Chondrocyte (in vitro differentiated cells): ENCODE measurements around the gene CAMK2B. TPM values are rescaled to one million over a fixed set of nuclear protein-coding genes. Genes with fewer than 3 reads are reported as not detected.

ENCODE experiments used
- DNase-seq: peaks from one replicate; pipeline ENCODE4 v3.0.0; 2021; ENCODE audit warnings: mixed read lengths, low spot score
- H3K27ac Mint-ChIP-seq: one replicate; pipeline ENCODE4 v1.8.0; 2021; ENCODE audit warnings: mild to moderate bottlenecking, moderate library complexity, mixed read lengths; ENCODE audit not compliant: unreplicated experiment
- H3K27me3 Mint-ChIP-seq: 2 replicates; pipeline ENCODE4 v1.8.0; 2021; ENCODE audit warnings: low read depth, mixed read lengths
- H3K36me3 Mint-ChIP-seq: 2 replicates; pipeline ENCODE4 v1.8.0; 2021; ENCODE audit warnings: low read depth, mixed read lengths
- H3K4me1 Mint-ChIP-seq: 2 replicates; pipeline ENCODE4 v1.8.0; 2021; ENCODE audit warnings: low read depth, mild to moderate bottlenecking, mixed read lengths
- H3K4me3 Mint-ChIP-seq: one replicate; pipeline ENCODE4 v1.8.0; 2021; ENCODE audit warnings: mild to moderate bottlenecking, moderate library complexity, mixed read lengths; ENCODE audit not compliant: unreplicated experiment
- H3K9me3 Mint-ChIP-seq: 2 replicates; pipeline ENCODE4 v1.8.0; 2021; ENCODE audit warnings: low read depth, mixed read lengths
- total RNA-seq: library from RNA; stranded (reverse); gene quantifications from 3 replicates; pipeline ENCODE4 v1.2.1, GENCODE V29; 2021
- TF ChIP-seq, protein P1 (sequence below): fragments of 200-600 bp; sonication (generic); IDR thresholded peaks from 2 replicates; pipeline ENCODE4 v1.5.0; 2021; ENCODE audit warnings: antibody characterized with exemption, mild to moderate bottlenecking, moderate library complexity

The CAMK2B gene
- total RNA-seq, 1 donor from 2014 or later, result 0.27 TPM

DNA sequence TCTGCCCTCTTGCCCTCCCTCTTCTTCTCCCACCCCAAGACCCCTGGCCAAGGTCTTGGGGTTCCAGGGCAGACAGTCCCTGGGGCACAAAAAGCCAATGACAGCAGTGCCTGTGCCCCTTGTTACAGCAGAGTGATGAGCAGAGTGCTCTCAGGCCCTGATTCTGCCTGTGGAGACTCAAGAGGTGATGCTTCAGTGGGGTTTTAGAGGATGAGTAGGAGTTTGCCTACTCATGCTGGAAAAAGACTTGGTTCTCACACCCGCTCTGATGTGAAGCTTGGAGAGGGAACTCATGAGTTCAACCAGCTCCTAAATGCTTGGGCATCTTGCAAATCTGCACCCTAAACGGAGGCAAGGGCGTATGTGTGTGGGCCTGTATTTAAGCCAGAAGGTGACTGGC is 58.2 kb downstream of the CAMK2B start:
- Mint-ChIP-seq H3K9me3 (no peaks in the 10 kb centered on the region), H3K36me3 (no peaks in the 10 kb centered on the region), H3K4me3 (no peak overlapping the region), H3K4me1 (no peaks in the 10 kb centered on the region), H3K27ac (no peak overlapping the region), H3K27me3 (peaks cover 19% of the 10 kb centered on the region)
- TF ChIP-seq, protein P1, sequence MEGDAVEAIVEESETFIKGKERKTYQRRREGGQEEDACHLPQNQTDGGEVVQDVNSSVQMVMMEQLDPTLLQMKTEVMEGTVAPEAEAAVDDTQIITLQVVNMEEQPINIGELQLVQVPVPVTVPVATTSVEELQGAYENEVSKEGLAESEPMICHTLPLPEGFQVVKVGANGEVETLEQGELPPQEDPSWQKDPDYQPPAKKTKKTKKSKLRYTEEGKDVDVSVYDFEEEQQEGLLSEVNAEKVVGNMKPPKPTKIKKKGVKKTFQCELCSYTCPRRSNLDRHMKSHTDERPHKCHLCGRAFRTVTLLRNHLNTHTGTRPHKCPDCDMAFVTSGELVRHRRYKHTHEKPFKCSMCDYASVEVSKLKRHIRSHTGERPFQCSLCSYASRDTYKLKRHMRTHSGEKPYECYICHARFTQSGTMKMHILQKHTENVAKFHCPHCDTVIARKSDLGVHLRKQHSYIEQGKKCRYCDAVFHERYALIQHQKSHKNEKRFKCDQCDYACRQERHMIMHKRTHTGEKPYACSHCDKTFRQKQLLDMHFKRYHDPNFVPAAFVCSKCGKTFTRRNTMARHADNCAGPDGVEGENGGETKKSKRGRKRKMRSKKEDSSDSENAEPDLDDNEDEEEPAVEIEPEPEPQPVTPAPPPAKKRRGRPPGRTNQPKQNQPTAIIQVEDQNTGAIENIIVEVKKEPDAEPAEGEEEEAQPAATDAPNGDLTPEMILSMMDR, result no peak
- DNase-seq, result no peak

DNA sequence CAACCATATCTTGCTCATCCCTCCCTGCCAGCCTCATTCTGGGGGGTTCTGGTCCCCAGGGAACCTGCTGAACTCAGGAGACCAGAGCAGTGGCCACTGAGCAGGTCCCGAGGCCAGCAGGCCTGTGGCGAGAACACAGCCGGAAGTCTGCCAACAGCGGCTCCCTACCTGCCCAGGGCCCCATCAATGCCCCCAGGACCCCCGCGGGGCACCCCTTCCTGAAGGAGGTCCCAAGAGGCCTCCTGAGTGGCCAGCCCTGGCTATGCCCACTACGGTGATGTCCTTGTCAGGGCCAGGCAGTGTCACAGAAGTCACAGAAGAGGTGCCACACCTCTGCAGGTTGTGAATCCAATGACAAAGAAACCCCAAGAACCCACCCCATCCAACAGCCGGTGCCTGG is 58.9 kb downstream of the CAMK2B start:
- TF ChIP-seq, protein P1, result no peak
- H3K36me3 Mint-ChIP-seq, result no peaks in the 10 kb centered on the region
- H3K4me1 Mint-ChIP-seq, result no peaks in the 10 kb centered on the region
- no peaks in the 10 kb centered on the region for H3K9me3 Mint-ChIP-seq
- no peak for DNase-seq
- peaks cover 19% of the 10 kb centered on the region for H3K27me3 Mint-ChIP-seq
- no peak overlapping the region for H3K4me3 Mint-ChIP-seq
- H3K27ac Mint-ChIP-seq, result no peak overlapping the region

DNA sequence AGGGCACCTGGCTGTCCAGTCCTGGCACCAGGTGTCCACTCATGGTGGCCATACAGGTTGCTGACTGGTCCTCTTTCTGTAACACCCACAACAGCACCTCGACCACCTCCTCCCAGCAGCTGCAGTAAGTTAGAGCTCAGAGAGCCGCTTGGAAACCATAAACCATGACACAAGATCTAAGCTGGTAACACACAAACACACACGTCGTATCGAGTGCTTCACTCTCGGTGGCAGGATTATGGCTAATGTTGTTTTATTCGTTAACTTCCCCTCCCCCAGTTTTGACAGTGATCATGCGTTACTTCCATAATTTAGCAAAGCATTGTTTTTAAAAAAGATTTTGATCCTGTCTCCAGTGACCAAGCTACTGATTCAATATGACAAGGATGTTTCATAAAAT is 59.7 kb downstream of the CAMK2B start:
- H3K27ac Mint-ChIP-seq, result no peak overlapping the region
- TF ChIP-seq, protein P1, result no peak
- H3K9me3 Mint-ChIP-seq, result no peaks in the 10 kb centered on the region
- no peaks in the 10 kb centered on the region for H3K4me1 Mint-ChIP-seq
- peaks cover 19% of the 10 kb centered on the region for H3K27me3 Mint-ChIP-seq
- no peaks in the 10 kb centered on the region for H3K36me3 Mint-ChIP-seq
- no peak overlapping the region for H3K4me3 Mint-ChIP-seq
- DNase-seq, result no peak

DNA sequence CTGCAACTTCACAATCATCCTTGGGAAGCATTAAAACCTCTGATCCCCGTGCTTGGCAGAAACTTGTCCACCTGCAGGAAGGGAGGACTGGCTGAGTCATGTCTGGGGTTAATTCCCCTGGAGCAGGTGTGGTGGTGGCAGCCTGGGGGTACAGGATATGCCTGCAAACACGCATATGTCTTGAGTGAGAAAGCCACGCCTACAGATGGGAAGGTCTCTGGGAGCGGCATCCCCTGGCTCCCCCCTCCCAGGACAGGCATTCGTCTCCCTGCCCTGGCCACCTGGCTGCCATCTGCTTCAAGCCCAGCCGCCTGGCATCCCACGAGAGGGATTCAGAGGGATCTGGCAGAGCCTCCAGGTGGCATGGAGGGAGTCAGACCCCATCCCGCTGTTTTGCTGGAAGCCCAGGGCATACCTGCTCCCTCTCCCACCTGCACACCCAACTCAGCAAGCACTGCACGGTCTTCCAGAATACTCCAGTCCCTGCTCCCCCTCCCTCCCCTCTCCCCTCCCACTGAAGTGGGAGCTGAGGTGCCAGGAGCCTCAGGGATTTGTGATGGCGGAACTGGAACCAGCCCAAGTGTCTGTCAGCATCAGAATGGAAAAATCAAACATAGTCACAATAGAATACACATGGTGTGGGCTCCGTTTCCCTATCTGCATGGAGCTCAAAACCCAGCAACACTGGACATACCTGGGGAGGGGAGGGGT is 61.0 kb downstream of the CAMK2B start:
- DNase-seq, result no peak
- H3K27ac Mint-ChIP-seq, result no peak overlapping the region
- peaks cover 19% of the 10 kb centered on the region for H3K27me3 Mint-ChIP-seq
- TF ChIP-seq, protein P1, result no peak
- peaks cover 8% of the 10 kb centered on the region for H3K4me1 Mint-ChIP-seq
- no peaks in the 10 kb centered on the region for H3K9me3 Mint-ChIP-seq
- no peak overlapping the region for H3K4me3 Mint-ChIP-seq
- H3K36me3 Mint-ChIP-seq, result no peaks in the 10 kb centered on the region

DNA sequence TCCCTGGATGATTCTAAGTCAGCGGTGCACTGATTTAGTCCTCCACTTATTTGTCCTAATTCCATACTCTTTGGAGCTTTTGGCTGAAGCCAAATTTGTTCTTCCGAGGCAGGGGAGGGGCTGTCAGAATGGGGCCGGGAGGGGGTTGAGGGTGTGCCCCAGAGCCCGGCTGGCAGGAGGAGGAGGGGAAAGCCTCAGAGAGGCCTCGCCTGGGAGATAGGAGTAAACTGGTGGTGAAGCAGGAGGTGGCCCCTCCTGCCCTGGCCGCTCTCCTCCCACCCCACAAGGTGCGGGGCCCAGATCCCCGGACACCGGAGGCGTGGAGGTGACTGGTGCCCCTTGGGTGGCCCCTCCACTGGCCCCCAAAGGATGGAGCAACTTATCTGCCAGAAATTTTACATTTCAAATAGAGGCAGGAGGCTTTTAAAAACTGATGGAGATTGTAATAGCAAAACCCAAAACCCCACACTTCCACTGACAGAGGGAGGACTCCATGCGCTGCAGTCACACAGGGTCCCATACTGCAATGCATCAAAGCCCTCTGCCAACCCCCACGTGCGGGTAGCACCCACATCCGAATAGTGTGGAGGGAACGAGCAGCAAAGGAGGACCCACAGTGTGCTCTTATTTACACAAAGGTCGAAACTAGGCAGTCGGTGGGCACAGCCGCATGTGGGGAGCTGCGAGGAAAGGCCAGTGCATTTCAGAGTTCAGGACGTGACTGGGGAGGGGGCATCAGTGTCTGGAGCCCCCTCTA is 61.9 kb downstream of the CAMK2B start:
- no peak overlapping the region for H3K27ac Mint-ChIP-seq
- H3K36me3 Mint-ChIP-seq, result no peaks in the 10 kb centered on the region
- H3K4me1 Mint-ChIP-seq, result peaks cover 16% of the 10 kb centered on the region
- peaks cover 19% of the 10 kb centered on the region for H3K27me3 Mint-ChIP-seq
- H3K9me3 Mint-ChIP-seq, result no peaks in the 10 kb centered on the region
- DNase-seq, result no peak
- H3K4me3 Mint-ChIP-seq, result no peak overlapping the region
- TF ChIP-seq, protein P1, result no peak
